Transverse colon (tissue), 4 donors: ENCODE measurements around the gene CILP2.

Experiments used
- CTCF ChIP-seq, 5 experiments: fragments of 200-600 bp in 3 of 5; fragments of 450-650 bp in 2 of 5; sonication (generic) in 3 of 5; IDR thresholded peaks; 1 replicate in 2 of 5; 2 replicates in 3 of 5; pipeline ENCODE4 v1.5.1; 2016 to 2017; ENCODE audit warnings: antibody characterized with exemption in 5 of 5, inconsistent platforms in 3 of 5, mild to moderate bottlenecking in 2 of 5, moderate library complexity in 1 of 5
- POLR2A ChIP-seq: fragments of 450-650 bp; IDR thresholded peaks from one replicate; pipeline ENCODE4 v1.6.1; 2016; ENCODE audit warnings: antibody characterized with exemption, mild to moderate bottlenecking, moderate library complexity
- POLR2AphosphoS5 ChIP-seq, 3 donors: sonication (generic); formaldehyde crosslinking; IDR thresholded peaks; one replicate each; pipeline ENCODE4 v1.6.1; 2016; ENCODE audit warnings: antibody characterized with exemption in 3 of 3

- TF ChIP-seq CTCF (IDR thresholded peaks at IDR 0.05) (no peak), POLR2A (no peak), POLR2AphosphoS5 (IDR thresholded peaks at IDR 0.05) (no peak)
Observed at GRCh38 chr19:19544954-19545591, 7.0 kb downstream of the CILP2 start.
